ENCODE results near the gene COBLL1. TPM values are rescaled to one million over a fixed set of nuclear protein-coding genes. Genes with fewer than 3 reads are reported as not detected.

COBLL1 gene
- total and polyA plus RNA-seq, 2 of the 4 experiments (the other 2 are of a cell fraction), result 0.79 to 1.1 TPM

GRCh38 chr2:164756773-164757172 lies 84.8 kb downstream of the COBLL1 start:
- Histone ChIP-seq H3K4me2 (ENCODE audit: low read depth, low read length) (no peak overlapping the region), H3K9ac (ENCODE audit: low read depth, low read length) (no peak overlapping the region), H2BK5ac (ENCODE audit: low read depth, low read length, poor library complexity, severe bottlenecking) (no peak overlapping the region), H3K4me1 (ENCODE audit: control insufficient read depth, insufficient read depth, low read length) (no peaks in the 10 kb centered on the region), H2AFZ (replicated peaks; ENCODE audit: low read length, poor library complexity) (no peak overlapping the region), H3K14ac (replicated peaks; ENCODE audit: low read depth, low read length) (no peak overlapping the region), H3K4me3 (ENCODE audit: insufficient read depth, low read depth, low read length) (no peak overlapping the region), H3K4ac (ENCODE audit: low read depth, low read length) (no peak overlapping the region), H4K91ac (ENCODE audit: insufficient read depth, low read depth, low read length) (no peak overlapping the region), H2BK120ac (ENCODE audit: low read depth, low read length) (no peak overlapping the region), H2BK20ac (ENCODE audit: low read depth, low read length) (no peak overlapping the region), H4K5ac (ENCODE audit: low read depth, low read length) (no peak overlapping the region), H4K20me1 (ENCODE audit: insufficient read depth, low read length) (no peaks in the 10 kb centered on the region), H2BK15ac (ENCODE audit: low read depth, low read length) (no peak overlapping the region), H2AK5ac (ENCODE audit: low read depth, low read length) (no peak overlapping the region), H3K9me1 (ENCODE audit: insufficient read depth, low read length) (no peaks in the 10 kb centered on the region), H3K9me3 (ENCODE audit: control insufficient read depth, insufficient read depth, low read length) (no peaks in the 10 kb centered on the region), H2AK9ac (replicated peaks; ENCODE audit: low read depth, low read length, poor library complexity) (no peak overlapping the region), H3K23ac (ENCODE audit: low read depth, low read length) (no peak overlapping the region), H3K79me1 (ENCODE audit: low read depth in 1 of 2, low read length in 2 of 2) (no peaks in the 10 kb centered on the region), H4K8ac (ENCODE audit: low read depth in 2 of 2, low read length in 2 of 2) (no peak overlapping the region), H3K56ac (ENCODE audit: extremely low read depth, insufficient read depth, low read length) (no peak overlapping the region), H3K27ac (ENCODE audit: insufficient read depth, low read length) (no peak overlapping the region), H3K18ac (ENCODE audit: low read depth, low read length) (no peak overlapping the region), H3K36me3 (ENCODE audit: control insufficient read depth, insufficient read depth, low read length) (no peaks in the 10 kb centered on the region), H3K27me3 (ENCODE audit: control insufficient read depth, insufficient read depth, low read length) (no peaks in the 10 kb centered on the region)
- CTCF ChIA-PET, result no interaction called here
- ATAC-seq (ENCODE audit: low read depth) (no peak), DNase-seq (no peak)
- no TSS peak for BruUV-seq (replicated peaks)
- no peak for TF ChIP-seq MAZ (IDR thresholded peaks at IDR 0.05; ENCODE audit: borderline replicate concordance, low read depth, low read length)
- no peak for TF ChIP-seq NFE2L2 (IDR thresholded peaks at IDR 0.05; ENCODE audit: low read depth, low read length)
- TF ChIP-seq RCOR1 (IDR thresholded peaks at IDR 0.05; ENCODE audit: insufficient replicate concordance, low read length), result no peak
- TF ChIP-seq RAD21 (IDR thresholded peaks at IDR 0.05; ENCODE audit: low read length), result no peak
- no peak for TF ChIP-seq CTCF (conservative IDR thresholded peaks at IDR 0.05; ENCODE audit: low read depth, low read length)
- TF ChIP-seq MAFK (IDR thresholded peaks at IDR 0.05; ENCODE audit: low read depth, low read length), result no peak
- TF ChIP-seq RFX5 (IDR thresholded peaks at IDR 0.05; ENCODE audit: low read depth, low read length), result no peak
- no peak for TF ChIP-seq BHLHE40 (IDR thresholded peaks at IDR 0.05; ENCODE audit: low read depth, low read length)
- no peak for TF ChIP-seq ELK1 (IDR thresholded peaks at IDR 0.05; ENCODE audit: borderline replicate concordance, low read depth, low read length)
- TF ChIP-seq CEBPB (IDR thresholded peaks at IDR 0.05; ENCODE audit: low read depth, low read length), result no peak
- no peak for TF ChIP-seq USF2 (IDR thresholded peaks at IDR 0.05; ENCODE audit: low read depth, low read length)
- no peak for TF ChIP-seq SMC3 (IDR thresholded peaks at IDR 0.05; ENCODE audit: low read depth, low read length)
- no peak for TF ChIP-seq POLR2A (IDR thresholded peaks at IDR 0.05; ENCODE audit: low read depth, low read length)
- TF ChIP-seq MXI1 (IDR thresholded peaks at IDR 0.05; ENCODE audit: borderline replicate concordance, low read depth, low read length), result no peak
- no peak for TF ChIP-seq FOS (IDR thresholded peaks at IDR 0.05; ENCODE audit: low read depth, low read length)
- no CpG with 5 or more reads among the region's 2 CpGs for WGBS, 2 experiments (ENCODE audit: extremely low coverage in 2 of 2, insufficient read length in 1 of 2)
- POLR2A ChIA-PET (ENCODE audit: unreplicated experiment), result no interaction called here
- dilution Hi-C loops (cut with HindIII; ENCODE audit: low sequenced_read_pairs, unreplicated experiment) (no loop called here), intact Hi-C loops (cut with micrococcal nuclease) (no loop called here), in situ Hi-C loops (cut with MboI; ENCODE audit: low sequenced_read_pairs) (no loop called here)
